Stimulated activated CD8-positive, alpha-beta memory T cell treated with anti-CD3 and anti-CD28 coated beads, Interleukin-4, amount 100 ng/mL, for 4 hours (primary cell): Measurements from ENCODE around the gene SEC11C.

Source experiments
- DNase-seq, 2 donors: peaks; one replicate each; pipeline ENCODE4 v3.0.0-alpha.2; 2020; ENCODE audit warnings: low read depth in 2 of 2, low spot score in 1 of 2

Gene SEC11C

DNA sequence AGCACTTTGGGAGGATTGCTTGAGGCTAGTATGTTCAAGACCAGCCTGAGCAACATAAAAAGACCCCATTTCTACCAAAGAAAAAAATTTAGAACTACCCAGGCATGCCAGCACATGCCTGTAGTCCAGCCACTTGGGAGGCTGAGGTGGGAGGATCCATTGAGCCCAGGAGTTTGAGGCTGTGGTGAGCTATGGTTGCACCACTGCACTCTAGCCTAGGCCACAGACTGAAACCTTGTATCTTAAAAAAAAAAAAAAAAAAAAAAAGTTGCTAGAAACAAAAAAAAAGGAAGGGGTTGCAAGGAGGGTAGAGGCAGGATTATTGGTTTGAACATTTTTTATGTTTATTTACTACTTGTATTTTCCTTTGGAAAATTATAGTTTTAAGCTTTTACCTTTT, 4.8 kb downstream of the SEC11C start:
- no peak for DNase-seq

DNA sequence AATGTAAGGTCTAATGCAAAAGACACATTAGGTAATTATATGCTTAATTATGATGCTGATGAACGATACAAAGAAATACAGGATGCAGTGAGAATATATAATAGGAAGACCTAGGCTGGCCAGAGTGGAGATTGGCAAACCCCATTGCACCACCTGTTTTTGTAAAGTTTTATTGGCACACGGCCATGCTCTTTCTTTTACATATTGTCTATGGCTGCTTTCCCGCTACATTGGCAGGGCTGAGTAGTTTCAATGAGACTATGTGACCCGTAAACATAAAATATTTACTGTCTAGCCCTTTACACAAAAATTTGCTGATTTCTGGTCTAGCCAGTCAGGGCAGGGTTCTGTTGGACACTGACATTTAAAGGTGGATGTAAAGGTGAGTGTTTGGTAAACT, 5.4 kb downstream of the SEC11C start:
- DNase-seq = no peak

DNA sequence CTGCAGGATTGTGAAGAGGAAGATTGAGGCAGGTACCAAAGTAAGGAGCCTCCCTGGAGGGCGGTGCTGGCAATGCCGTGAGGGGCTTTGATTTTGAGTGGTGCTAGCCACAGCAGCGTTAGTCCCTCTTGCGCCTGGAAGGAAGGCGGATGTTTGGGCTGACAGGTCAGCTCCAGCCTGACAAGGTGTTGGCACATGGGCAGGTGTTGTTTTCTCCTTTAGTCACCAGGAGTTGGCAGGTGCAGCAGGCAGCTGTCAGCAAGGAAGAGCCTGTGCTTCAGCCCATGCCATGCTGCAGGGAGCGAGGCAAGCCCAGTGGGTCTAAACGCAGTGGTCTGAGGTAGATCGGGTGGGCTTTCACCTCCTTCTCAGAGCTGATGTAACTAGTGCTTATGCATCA, 8.5 kb downstream of the SEC11C start:
- no peak for DNase-seq

DNA sequence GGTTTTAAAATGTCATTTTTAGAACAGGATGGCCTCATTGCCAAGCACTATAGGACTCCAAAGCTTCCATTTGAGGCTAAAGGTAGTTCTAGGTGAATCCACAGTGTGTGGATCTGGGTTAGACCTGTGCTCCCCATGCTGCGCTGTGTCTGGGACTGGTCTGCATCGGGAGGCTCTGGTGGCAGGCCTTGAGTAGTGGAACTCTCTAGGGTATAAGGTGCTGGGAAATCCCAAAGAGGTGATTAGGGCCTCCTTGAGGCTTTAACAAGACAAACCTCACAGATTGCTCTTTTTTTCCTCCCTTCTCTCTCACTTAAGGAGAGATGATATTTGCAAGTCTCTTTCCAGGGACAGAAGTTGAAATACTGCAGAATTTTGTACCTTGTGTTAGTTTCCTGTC, 9.3 kb downstream of the SEC11C start:
- DNase-seq = no peak

DNA sequence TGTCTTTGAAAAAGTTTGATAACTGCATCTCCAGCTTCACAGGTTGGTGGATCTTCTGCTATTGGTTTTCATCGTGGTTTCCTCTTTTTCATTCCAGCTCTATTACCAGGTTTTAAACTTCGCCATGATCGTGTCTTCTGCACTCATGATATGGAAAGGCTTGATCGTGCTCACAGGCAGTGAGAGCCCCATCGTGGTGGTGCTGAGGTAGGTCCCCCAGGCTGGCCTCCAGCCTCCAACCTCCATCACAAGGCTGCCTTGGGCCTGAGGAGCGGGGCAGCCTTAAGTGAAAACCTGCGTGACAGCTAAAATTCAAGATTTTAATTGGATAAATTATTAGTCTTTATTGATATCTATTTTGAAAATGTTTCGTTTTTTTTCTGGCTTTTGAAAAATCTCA, 9.7 kb downstream of the SEC11C start:
- no peak for DNase-seq

DNA sequence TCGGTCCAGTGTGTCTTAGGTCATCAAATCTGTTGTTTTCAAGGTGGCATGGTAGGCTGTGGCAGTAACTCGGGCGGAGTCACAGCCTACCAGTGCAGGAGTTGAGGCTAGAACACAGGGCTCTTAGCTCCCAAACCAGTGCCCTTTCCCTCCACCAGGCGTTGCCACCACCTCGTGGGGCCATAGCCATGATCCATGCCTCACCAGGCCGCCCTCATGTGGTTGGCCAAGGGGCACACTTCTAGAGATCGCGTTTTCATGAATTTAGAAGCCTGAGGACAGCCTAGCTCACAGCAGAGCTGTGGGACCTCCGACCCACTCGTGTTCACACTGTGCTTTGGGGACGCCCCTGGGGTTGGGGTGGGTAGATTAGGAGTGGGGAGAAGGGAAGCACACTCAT, 10.6 kb downstream of the SEC11C start:
- DNase-seq = no peak

DNA sequence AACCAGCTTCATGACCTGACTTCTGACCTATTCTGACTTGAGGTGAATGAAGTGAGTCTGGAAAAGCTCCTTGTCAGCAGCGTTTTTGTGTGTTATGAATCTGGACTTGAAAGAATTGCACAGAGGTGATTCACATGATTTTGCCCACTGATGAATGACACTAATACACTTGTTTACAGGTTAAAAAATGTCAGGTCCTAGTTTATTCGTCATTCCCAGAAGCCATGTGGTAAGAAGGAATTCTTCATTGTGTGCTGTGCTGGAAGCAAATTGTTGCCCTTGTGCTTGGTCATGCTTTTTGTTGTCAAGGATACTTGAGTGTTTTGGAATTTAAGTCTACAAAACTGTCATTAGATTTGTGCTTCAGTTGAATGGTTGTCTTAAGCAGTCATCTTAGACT, 15.5 kb downstream of the SEC11C start:
- no peak for DNase-seq

DNA sequence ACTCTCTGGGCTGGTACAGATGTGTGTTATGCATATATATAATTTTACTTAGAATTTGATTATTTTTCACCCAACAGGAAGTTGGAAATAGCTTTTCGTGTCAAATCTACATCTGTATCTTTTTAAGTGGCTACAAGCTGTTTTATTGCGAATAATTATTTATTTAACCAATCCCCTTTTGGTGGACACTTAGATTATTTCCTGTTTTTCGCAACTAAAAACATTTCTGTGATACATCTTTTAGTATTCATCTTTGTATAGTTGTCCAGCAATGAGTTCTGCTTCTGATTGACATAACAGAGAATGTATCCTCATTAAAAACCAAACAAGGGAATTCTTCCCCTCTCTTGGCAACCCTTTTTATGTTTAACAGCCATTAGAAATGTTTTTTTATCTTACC, 16.6 kb downstream of the SEC11C start:
- DNase-seq = no peak

DNA sequence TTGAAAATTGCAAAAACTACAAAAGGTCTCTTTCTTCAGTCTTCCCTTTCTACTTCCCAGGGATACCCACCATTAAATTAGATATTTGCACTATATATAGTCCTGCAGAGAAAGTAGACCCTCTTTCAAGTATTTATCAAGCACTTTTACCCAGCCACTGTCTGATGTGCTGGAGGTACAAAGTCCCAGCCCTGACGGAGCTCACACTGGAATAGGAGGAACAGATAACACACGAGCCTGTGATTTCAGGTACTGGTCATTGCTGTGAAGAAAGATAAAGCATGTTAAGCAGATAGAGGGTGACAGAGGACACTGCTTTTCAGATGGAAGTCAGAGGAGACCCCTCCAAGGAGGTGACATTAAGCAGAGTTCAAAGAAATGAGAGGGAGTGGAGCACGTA, 19.6 kb downstream of the SEC11C start:
- DNase-seq = no peak

DNA sequence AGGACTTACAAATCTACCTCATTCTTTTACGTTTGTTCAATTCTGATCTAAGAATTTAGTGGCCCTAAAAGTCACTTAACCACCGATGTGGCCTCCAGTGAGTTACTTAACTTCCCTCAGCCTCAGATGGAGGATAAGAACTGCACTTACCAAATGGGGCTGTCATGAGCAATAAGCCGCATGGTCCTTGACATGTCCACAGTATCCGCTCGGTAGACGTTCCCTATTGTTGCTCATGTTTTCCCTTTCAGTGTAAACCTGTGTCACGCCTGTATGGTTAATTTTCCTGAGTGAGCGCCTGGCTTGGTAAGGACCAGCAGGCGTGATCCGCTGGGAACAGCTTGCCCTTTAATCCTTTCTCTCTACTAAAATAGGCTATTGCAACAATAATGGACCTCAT, 20.3 kb downstream of the SEC11C start:
- DNase-seq = no peak

DNA sequence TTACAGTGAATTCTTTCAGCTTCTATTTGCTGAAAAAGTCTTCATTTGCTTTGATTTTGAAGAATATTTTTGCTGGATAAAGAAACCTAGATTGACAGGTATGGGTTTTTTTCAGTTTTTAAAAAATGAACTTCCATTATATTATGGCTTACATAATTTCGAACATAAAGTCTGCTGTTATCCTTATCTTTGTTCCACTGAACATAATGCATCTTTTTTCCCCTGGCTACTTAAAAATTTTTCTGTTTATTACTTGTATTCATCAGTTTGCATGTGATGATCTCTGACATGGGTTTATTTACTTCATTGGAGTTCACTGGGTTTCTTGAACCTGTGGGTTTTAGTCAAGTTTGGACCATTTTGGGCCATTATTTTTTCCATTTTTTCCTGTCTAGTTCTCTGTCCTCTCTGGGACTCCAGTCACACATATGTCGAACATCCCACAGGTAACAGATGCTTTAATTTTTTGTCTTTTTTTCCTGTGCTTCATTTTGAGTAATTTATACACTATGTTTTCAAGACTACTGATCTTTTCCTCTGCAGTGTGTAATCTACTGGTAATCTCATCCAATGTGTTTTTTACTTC, 33.1 kb downstream of the SEC11C start:
- DNase-seq = no peak

DNA sequence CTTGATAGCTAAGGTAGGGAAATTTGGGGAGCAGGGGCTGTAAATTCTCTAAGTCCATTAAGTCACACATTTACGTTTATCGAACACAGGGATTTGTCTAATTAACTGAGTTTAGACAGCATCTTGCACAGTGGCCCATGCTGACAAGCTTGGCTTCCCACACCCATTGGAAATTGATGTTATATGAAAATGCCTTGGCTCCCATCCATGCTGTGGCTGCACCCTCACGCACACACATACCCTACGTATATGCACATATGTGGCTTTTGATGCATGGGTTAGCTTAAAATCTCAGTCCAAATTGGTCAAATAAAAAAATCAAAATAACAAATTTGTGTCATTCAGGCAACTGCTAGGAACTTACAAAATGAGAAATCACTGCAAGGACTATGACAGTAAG, 37.8 kb downstream of the SEC11C start:
- DNase-seq = no peak

DNA sequence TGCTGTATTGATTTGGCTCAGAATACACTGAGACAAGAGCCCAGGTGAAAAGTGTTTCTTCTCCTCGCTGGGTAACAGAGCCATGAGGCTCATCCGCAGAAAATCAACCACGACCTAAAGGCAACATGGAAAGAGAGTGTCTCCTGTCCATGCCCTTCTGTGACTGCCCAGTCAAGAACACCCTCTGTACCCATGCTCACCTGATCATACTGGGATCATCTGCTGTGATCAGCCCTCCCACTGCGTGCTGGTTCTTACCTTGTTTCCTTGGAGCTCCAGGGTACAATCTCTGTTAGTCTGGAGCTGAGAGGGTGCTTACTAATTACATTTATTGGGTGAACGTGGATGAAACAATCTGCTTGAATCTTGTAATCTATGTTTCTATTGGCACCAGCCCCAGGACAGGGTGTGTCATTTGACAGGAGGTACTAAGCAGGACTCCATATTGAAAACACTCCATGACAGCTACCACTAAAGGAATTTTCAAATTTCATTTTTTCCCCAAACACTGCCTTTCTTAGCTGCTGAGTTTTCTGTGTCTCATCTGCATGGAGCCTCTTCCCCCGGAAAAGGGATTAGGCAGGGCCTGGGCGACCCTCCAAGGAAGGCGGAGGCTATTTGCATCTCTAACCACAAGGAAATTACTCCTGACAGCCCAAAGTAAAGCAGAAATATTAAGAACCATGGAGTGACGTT, 40.6 kb downstream of the SEC11C start:
- DNase-seq = no peak

DNA sequence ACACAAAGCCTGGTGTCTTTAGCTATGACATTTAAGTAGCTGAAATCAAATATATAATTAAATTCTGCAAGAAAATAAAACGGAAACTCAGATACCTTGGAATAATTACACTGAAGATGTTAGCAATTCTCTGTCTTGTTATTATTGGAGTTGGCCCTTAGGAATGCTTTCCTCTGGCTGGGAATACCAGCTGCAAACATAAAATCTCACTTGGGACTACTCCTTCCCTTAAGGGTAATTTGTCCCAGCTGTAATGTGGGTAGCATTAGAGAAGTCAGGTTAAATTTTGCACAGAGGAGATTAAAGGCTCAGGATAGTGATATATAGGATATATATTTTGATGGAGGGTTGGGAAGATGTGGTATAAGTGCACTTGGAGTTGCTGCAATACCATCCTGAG, 43.0 kb downstream of the SEC11C start:
- DNase-seq = no peak

DNA sequence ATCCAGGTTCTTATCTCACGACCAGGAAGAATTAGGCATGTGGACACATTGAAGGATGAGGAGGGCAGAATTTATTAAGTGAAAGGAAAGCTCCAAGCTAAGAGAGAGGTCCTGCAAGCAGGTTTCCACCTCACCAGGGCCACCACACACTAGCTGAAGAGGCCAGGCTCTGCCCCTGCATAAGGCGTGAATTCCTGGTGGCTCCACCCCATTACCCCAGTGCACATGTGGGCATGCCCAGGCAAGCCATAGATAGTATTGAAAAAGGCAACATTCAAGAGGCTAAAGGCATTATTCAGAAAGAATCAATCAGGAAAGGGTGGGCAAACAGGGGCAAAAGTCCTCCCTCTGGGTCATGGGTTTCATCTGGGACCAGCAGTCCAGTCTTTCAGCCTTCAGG, 49.3 kb downstream of the SEC11C start:
- DNase-seq = no peak

DNA sequence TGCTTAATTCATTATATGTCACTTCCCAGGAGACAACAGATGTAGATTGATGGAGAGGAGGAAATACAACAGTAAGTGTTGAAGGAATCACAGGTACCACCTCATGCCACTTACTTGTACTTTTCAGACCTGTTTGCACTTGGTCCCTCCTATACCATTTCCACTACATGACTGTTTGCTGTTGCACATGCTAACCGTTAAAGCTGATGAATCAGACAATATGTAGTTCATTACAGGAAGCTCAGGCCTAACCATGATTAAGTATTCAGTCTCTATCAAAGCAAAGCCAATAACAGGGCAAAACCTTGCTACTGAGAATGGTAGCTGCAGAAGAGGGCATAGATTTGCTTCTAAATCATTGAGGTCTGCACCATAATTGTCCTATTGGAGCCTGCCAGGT, 50.1 kb downstream of the SEC11C start:
- no peak for DNase-seq

DNA sequence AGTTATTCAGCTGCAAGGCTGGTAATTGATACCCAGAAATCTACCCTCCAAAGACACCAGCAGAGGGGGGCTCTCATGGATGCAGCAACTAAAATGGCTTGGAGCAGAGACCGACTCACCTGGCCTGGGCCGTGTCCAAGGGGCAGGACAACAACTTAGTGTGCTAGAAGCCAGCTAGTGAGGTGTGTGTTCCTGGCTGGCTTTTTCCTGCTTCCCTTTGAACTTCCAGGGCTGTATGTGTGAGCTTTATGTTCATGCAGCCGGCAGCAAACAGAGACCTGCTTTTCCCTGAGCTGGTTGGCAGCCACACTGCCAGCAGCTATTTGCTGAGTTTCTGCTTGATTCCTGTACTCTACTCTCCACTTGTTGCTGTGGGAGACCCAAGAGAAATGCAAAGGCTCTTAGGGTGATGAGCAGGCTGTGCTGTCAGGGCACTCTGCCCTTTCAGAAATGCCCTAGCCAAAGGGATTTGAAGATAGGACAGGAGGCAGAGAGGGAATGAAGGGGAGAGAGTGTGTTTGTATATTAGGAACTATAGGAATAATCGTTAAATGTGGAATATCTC, 56.6 kb downstream of the SEC11C start:
- no peak for DNase-seq

DNA sequence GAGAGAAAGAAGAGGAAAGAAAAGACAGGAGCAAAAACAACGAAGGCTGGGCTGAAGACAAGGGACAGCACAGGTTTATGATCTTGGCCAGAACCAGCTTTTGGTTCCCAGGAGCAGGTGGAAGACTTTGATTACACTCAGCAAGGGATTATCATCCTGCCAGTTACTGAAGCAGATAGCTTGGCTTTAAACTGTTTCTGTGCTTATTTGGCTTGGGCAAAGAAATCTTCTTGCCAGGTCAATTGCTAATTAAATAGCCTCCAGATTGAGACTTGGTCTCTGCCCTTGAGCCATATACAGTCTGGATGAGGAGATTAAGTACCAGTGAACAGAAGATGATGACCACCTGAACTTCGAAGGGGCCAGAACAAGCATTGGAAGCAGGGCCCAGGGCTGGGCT, 58.0 kb downstream of the SEC11C start:
- DNase-seq = no peak

DNA sequence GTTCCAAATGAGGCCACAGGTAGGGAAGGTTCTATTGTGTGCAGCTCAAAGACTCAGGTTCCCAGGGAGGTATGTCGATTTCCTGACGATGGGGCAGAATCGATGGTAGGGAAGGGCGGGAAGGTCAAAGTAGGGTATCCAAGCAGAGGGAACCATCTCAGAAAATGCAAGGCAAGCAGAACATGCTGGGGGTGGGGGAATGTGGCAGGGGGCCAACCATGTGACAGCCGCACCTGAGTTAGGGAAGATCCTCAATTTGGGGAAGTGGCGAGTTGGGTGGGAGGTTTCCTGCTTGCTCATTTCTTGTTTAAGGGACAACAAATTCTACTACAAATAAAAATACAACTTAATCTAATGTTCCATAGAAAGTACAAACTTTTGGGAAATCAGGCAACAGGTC, 58.5 kb downstream of the SEC11C start:
- DNase-seq = no peak

DNA sequence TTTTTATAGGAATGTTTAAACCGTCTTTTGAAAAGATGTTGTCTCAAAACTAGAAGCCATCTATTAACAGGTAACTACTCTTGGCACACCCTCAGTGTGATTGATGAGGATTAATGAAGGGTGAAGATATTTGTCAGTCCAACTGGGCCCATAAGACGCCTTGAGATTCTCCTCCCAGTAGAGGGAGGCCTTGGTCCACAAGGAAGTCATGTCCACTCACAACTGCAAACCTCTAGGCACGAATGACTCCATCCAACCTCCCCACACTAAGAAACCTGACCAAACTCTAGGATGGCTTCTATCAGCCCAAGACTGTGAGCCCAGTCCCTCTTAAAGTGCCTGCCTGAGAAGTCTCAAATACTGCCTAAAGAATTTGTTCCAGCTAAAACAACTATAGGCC, 61.1 kb downstream of the SEC11C start:
- no peak for DNase-seq

DNA sequence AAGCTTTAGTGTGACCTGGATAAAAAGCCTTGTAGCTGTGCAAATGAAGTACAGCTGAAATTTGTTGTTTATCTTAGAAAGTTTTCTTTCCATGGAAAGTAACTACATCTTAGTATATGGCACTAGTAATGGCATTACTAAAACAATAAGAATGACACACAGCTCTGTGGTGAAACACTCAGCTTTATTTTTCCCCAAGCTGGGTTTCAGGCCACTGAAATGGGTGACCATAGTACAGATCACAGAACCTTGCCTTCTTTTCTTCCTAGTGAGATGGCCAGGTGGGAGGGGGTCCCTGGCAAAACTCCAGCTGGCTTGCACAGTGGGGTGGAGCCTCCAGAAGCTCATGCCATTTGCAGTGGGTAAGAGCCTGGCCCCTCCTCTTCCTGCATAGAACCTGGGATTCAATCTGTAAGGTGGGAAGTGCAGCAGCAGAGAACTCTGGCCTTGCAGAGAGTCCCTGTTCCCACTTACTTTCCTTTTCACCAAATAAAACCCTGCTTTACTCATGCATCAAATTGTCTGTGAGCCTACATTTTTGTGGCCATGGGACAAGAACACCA, 62.7 kb downstream of the SEC11C start:
- no peak for DNase-seq

DNA sequence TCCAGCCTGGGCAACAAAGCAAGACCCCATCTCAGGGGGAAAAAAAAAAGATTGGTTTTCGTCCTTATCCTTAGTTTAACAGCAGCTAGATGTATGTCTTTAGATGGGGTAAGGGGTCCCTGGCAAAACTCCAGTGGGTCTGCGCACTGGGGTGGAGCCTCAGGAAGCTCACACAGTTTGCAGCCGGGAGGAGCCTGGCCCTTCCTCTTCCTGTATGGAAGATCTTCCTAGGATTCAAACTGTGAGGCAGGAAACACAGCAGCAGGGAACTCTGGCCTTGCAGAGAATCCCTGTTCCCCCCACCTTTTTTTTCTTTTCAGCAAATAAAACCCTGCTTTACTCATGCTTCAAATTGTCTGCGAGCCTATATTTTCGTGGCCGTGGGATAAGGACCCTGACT, 67.8 kb downstream of the SEC11C start:
- no peak for DNase-seq
